GM15510 (cell line): Measurements from ENCODE around the gene NEK10.

Experiments used
- POLR2A ChIP-seq: IDR thresholded peaks from 3 replicates; pipeline ENCODE4 v1.6.1; 2011; ENCODE audit warnings: borderline replicate concordance; ENCODE audit not compliant: insufficient read length; ENCODE audit errors: extremely low read depth

The NEK10 gene

GRCh38 chr3:27219127-27219845 lies 149.9 kb downstream of the NEK10 start:
- no peak for TF ChIP-seq POLR2A

GRCh38 chr3:27216955-27217552 lies 152.1 kb downstream of the NEK10 start:
- TF ChIP-seq POLR2A = no peak

GRCh38 chr3:27216295-27216855 lies 152.8 kb downstream of the NEK10 start:
- TF ChIP-seq POLR2A = no peak

- TF ChIP-seq POLR2A = no peak
These were observed 155.7 kb downstream of the NEK10 start for GRCh38 chr3:27213450-27213849.

- no peak for TF ChIP-seq POLR2A
These were observed 159.4 kb downstream of the NEK10 start for GRCh38 chr3:27209617-27210264.

GRCh38 chr3:27208961-27209616 lies 160.1 kb downstream of the NEK10 start:
- no peak for TF ChIP-seq POLR2A

- TF ChIP-seq POLR2A = no peak
These were observed 166.2 kb downstream of the NEK10 start for GRCh38 chr3:27202959-27203358.

GRCh38 chr3:27201492-27201891 lies 167.7 kb downstream of the NEK10 start:
- no peak for TF ChIP-seq POLR2A

GRCh38 chr3:27200721-27201489 lies 168.3 kb downstream of the NEK10 start:
- no peak for TF ChIP-seq POLR2A

- no peak for TF ChIP-seq POLR2A
These were observed 174.2 kb downstream of the NEK10 start for GRCh38 chr3:27194861-27195483.

GRCh38 chr3:27193056-27193455 lies 176.1 kb downstream of the NEK10 start:
- no peak for TF ChIP-seq POLR2A

- TF ChIP-seq POLR2A = no peak
These were observed 183.2 kb downstream of the NEK10 start for GRCh38 chr3:27186013-27186412.

- no peak for TF ChIP-seq POLR2A
These were observed 183.8 kb downstream of the NEK10 start for GRCh38 chr3:27185231-27185989.
